Activated CD4-positive, alpha-beta T cell treated with anti-CD3 and anti-CD28 coated beads, Interleukin-2, amount 50 U/mL, for 4 hours (primary cell): ENCODE results near the gene UFM1.
"Not testable (repeated sequence)": the region's sequence is repeated elsewhere in the genome, so short reads cannot be mapped to it uniquely, and the experiment has no call there.

Source experiments
- DNase-seq, 2 experiments: peaks; one replicate each; pipeline ENCODE4 v3.0.0-alpha.2; 2020

The UFM1 gene

GRCh38 chr13:38349390-38350113 lies at the start of gene UFM1:
Gene UFM1, plus strand, starts transcription at chr13:38349851. Its CDS starts 69 bp downstream, at chr13:38349920.
- DNase-seq: peak; percentile 82 to 83

- no peak for DNase-seq
Measured at GRCh38 chr13:38301236-38301635, 48.4 kb upstream of the UFM1 start.

- DNase-seq: no peak
Measured at GRCh38 chr13:38303816-38304320, 45.8 kb upstream of the UFM1 start.

- DNase-seq: no peak
Measured at GRCh38 chr13:38308736-38309135, 40.9 kb upstream of the UFM1 start.

- no peak for DNase-seq
Measured at GRCh38 chr13:38309397-38309796, 40.3 kb upstream of the UFM1 start.

GRCh38 chr13:38311175-38311574 lies 38.5 kb upstream of the UFM1 start:
- not testable (repeated sequence) for DNase-seq

- DNase-seq: no peak
Measured at GRCh38 chr13:38316129-38316528, 33.5 kb upstream of the UFM1 start.

GRCh38 chr13:38321654-38322053 lies 28.0 kb upstream of the UFM1 start:
- DNase-seq: no peak

GRCh38 chr13:38325426-38325825 lies 24.2 kb upstream of the UFM1 start:
- no peak for DNase-seq

- DNase-seq: no peak
Measured at GRCh38 chr13:38328699-38329098, 21.0 kb upstream of the UFM1 start.

- DNase-seq: no peak
Measured at GRCh38 chr13:38334845-38335244, 14.8 kb upstream of the UFM1 start.

GRCh38 chr13:38338089-38338488 lies 11.6 kb upstream of the UFM1 start:
- DNase-seq: no peak

- DNase-seq: no peak
Measured at GRCh38 chr13:38340624-38341023, 9.0 kb upstream of the UFM1 start.

GRCh38 chr13:38341149-38341692 lies 8.4 kb upstream of the UFM1 start:
- no peak for DNase-seq

- DNase-seq: no peak
Measured at GRCh38 chr13:38346764-38347163, 2.9 kb upstream of the UFM1 start.

- DNase-seq: peak; percentile 32 to 35
Measured at GRCh38 chr13:38348861-38349389, 726 bp upstream of the UFM1 start.

- DNase-seq: peak; percentile 50
Measured at GRCh38 chr13:38350114-38350617, 515 bp downstream of the UFM1 start.

GRCh38 chr13:38355595-38356119 lies 6.0 kb downstream of the UFM1 start:
- no peak for DNase-seq

- DNase-seq: no peak
Measured at GRCh38 chr13:38358684-38359083, 9.0 kb downstream of the UFM1 start.

GRCh38 chr13:38361542-38362262 lies 12.1 kb downstream of the UFM1 start:
- no peak for DNase-seq

GRCh38 chr13:38363219-38363618 lies 13.6 kb downstream of the UFM1 start:
- no peak for DNase-seq

- not testable (repeated sequence) for DNase-seq
Measured at GRCh38 chr13:38363746-38364145, 14.1 kb downstream of the UFM1 start.

- no peak for DNase-seq
Measured at GRCh38 chr13:38365661-38366060, 16.0 kb downstream of the UFM1 start.
